PFSK-1 (cell line): ENCODE measurements around the gene GGTA1.

Source experiments
- POLR2AphosphoS5 ChIP-seq: IDR thresholded peaks from 2 replicates; pipeline ENCODE4 v1.6.1; 2012; ENCODE audit warnings: low read depth, mild to moderate bottlenecking, control low read depth, low read length, moderate library complexity
- REST ChIP-seq, 2 experiments: IDR thresholded peaks; 2 replicates each; pipeline versions ENCODE4 v1.6.1 to v1.8.0; 2011 to 2012; ENCODE audit warnings: low read depth in 2 of 2, low read length in 2 of 2, control low read depth in 1 of 2, inconsistent platforms in 1 of 2, mild to moderate bottlenecking in 1 of 2, moderate library complexity in 1 of 2; ENCODE audit not compliant: insufficient read depth in 1 of 2
- SIN3A ChIP-seq: IDR thresholded peaks from 2 replicates; pipeline ENCODE4 v1.6.1; 2012; ENCODE audit warnings: mild to moderate bottlenecking, low read length, moderate library complexity, borderline replicate concordance; ENCODE audit not compliant: insufficient read depth
- TAF1 ChIP-seq: IDR thresholded peaks from 2 replicates; pipeline ENCODE4 v1.6.1; 2012; ENCODE audit warnings: low read length, control low read depth, borderline replicate concordance; ENCODE audit not compliant: insufficient read depth

GRCh38 chr9:121545150-121545874 lies 45.7 kb upstream of the GGTA1 start:
- TF ChIP-seq TAF1 (no peak), POLR2AphosphoS5 (no peak), REST (IDR thresholded peaks at IDR 0.05; ENCODE audit: insufficient read depth in 1 of 2, low read depth in 2 of 2, low read length in 2 of 2) (no peak), SIN3A (no peak)
